OCI-LY1 (cell line): ENCODE measurements around the gene CAV3.

Experiments
- H2AFZ ChIP-seq: fragments of 200-600 bp; sonication (generic), shearing (Covaris generic); 2 replicates; pipeline ENCODE4 v1.6.0; 2014; ENCODE audit warnings: antibody characterized with exemption, mild to moderate bottlenecking, low read length
- H3F3A ChIP-seq: fragments of 200-600 bp; sonication (generic), shearing (Covaris generic); 2 replicates; pipeline ENCODE4 v1.6.0; 2014; ENCODE audit warnings: mild to moderate bottlenecking, antibody characterized with exemption, low read length, moderate library complexity; ENCODE audit not compliant: insufficient read depth
- H3K27ac ChIP-seq: fragments of 200-600 bp; sonication (generic); 2 replicates; pipeline ENCODE4 v1.5.1; 2014; ENCODE audit warnings: low read length, mixed run types, mild to moderate bottlenecking, low read depth; ENCODE audit not compliant: poor library complexity, severe bottlenecking
- H3K27me3 ChIP-seq: fragments of 200-600 bp; sonication (generic); 2 replicates; pipeline ENCODE4 v1.6.0; 2014; ENCODE audit warnings: antibody characterized with exemption, mild to moderate bottlenecking, low read length, moderate library complexity; ENCODE audit not compliant: insufficient read depth
- H3K36me3 ChIP-seq: fragments of 200-600 bp; sonication (generic); 2 replicates; pipeline ENCODE4 v1.6.1; 2014; ENCODE audit warnings: mild to moderate bottlenecking, antibody characterized with exemption, low read length, moderate library complexity, mixed read lengths; ENCODE audit not compliant: insufficient read depth
- H3K4me1 ChIP-seq: fragments of 200-600 bp; sonication (generic); 2 replicates; pipeline ENCODE4 v1.5.1; 2014; ENCODE audit warnings: mild to moderate bottlenecking, low read length, moderate library complexity; ENCODE audit not compliant: insufficient read depth, severe bottlenecking
- H3K4me2 ChIP-seq: fragments of 200-600 bp; sonication (generic), shearing (Covaris generic); 2 replicates; pipeline ENCODE4 v1.6.1; 2014; ENCODE audit warnings: low read length
- H3K4me3 ChIP-seq: fragments of 200-600 bp; sonication (generic); 2 replicates; pipeline ENCODE4 v1.5.1; 2014; ENCODE audit warnings: low read length, low read depth, mild to moderate bottlenecking, mixed read lengths; ENCODE audit not compliant: poor library complexity, severe bottlenecking
- H3K79me2 ChIP-seq: fragments of 200-600 bp; shearing (Covaris generic); 2 replicates; pipeline ENCODE4 v1.6.1; 2016; ENCODE audit warnings: mixed run types, low read length, mixed read lengths; ENCODE audit not compliant: insufficient read depth
- H3K9ac ChIP-seq: fragments of 200-600 bp; sonication (generic), shearing (Covaris generic); 2 replicates; pipeline ENCODE4 v1.6.1; 2014; ENCODE audit warnings: mild to moderate bottlenecking, low read length, mixed read lengths
- H3K9me2 ChIP-seq: fragments of 200-600 bp; sonication (generic), shearing (Covaris generic); 2 replicates; pipeline ENCODE4 v1.6.1; 2014; ENCODE audit warnings: low read depth, mild to moderate bottlenecking, low read length, mixed read lengths
- H3K9me3 ChIP-seq: fragments of 200-600 bp; shearing (Covaris generic); 2 replicates; pipeline ENCODE4 v1.6.1; 2014; ENCODE audit warnings: low read length, mixed read lengths
- H4K20me1 ChIP-seq: fragments of 200-600 bp; sonication (generic), shearing (Covaris generic); 2 replicates; pipeline ENCODE4 v1.6.0; 2016; ENCODE audit warnings: mild to moderate bottlenecking, low read length; ENCODE audit not compliant: insufficient read depth
- EZH2 ChIP-seq: fragments of 200-600 bp; sonication (generic), shearing (Covaris generic); IDR thresholded peaks from 2 replicates; pipeline ENCODE4 v1.8.0; 2017; ENCODE audit warnings: borderline replicate concordance, mixed run types, mild to moderate bottlenecking, antibody characterized with exemption, low read length, moderate library complexity, mixed read lengths
- TF ChIP-seq, protein P1 (sequence below): fragments of 200-600 bp; sonication (generic), shearing (Covaris generic); IDR thresholded peaks from 2 replicates; pipeline ENCODE4 v1.5.1; 2017; ENCODE audit warnings: mild to moderate bottlenecking, antibody characterized with exemption, low read length, moderate library complexity, mixed read lengths

The CAV3 gene

DNA sequence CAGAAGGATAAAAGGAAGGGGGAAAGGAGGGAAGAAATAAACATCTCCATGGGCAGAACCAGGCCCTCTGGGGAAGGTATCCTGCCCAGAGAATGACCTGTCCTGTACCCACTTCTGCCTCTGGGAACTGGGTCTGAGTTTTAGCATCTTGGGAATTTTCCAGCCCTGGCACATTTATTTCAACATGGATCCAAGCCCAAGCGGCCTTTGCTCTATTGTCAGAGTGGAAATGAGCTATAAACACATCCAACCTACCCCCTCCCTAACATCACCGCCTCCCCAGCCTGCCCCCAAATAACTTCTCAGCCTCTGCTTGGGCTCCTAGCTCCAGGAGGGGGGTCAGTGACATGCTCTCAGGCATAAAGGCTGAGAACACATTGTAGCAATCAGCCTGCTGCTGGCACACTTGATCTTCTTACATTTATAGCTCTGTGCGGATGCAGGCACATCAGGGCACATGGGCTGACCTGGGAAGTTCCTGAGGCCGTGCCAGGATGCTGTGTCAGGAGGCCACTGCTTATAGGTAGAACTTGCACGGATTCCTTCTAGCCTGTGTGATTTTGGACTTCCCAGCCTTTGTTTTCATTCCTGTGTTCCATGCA, 40.4 kb downstream of the CAV3 start:
- no peaks in the 10 kb centered on the region for H3K9me2 ChIP-seq
- TF ChIP-seq, protein P1, sequence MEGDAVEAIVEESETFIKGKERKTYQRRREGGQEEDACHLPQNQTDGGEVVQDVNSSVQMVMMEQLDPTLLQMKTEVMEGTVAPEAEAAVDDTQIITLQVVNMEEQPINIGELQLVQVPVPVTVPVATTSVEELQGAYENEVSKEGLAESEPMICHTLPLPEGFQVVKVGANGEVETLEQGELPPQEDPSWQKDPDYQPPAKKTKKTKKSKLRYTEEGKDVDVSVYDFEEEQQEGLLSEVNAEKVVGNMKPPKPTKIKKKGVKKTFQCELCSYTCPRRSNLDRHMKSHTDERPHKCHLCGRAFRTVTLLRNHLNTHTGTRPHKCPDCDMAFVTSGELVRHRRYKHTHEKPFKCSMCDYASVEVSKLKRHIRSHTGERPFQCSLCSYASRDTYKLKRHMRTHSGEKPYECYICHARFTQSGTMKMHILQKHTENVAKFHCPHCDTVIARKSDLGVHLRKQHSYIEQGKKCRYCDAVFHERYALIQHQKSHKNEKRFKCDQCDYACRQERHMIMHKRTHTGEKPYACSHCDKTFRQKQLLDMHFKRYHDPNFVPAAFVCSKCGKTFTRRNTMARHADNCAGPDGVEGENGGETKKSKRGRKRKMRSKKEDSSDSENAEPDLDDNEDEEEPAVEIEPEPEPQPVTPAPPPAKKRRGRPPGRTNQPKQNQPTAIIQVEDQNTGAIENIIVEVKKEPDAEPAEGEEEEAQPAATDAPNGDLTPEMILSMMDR, result no peak
- no peak for TF ChIP-seq EZH2
- H3K27me3 ChIP-seq, result no peaks in the 10 kb centered on the region
- no peaks in the 10 kb centered on the region for H3K4me1 ChIP-seq
- H3F3A ChIP-seq, result no peaks in the 10 kb centered on the region
- no peak overlapping the region for H3K27ac ChIP-seq
- H3K36me3 ChIP-seq, result no peaks in the 10 kb centered on the region
- H3K4me3 ChIP-seq, result no peak overlapping the region
- H3K9ac ChIP-seq, result no peak overlapping the region
- no peaks in the 10 kb centered on the region for H3K79me2 ChIP-seq
- no peak overlapping the region for H2AFZ ChIP-seq
- no peaks in the 10 kb centered on the region for H3K9me3 ChIP-seq
- no peaks in the 10 kb centered on the region for H4K20me1 ChIP-seq
- no peak overlapping the region for H3K4me2 ChIP-seq

DNA sequence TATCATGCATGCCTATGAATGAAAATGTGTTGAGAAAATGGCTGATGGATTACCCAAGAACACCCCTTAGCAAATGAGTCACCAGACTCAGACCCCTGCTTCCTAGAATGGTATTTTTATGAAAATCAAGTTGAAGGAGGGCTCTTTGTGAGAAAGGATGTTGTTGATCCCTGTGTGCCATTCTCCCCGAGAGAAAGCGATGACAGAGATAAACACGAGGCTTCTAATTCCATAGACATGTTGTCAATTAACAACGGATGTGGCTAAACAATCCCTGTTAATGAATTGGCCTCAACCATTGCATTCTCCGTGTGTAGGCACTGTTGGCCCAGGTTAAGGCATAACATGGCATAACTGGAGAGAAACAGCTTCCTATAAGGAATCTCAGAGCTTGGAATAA, 41.6 kb downstream of the CAV3 start:
- Histone ChIP-seq H3K27ac (no peak overlapping the region), H3K9ac (no peak overlapping the region), H2AFZ (no peak overlapping the region), H3K4me1 (no peaks in the 10 kb centered on the region), H3K9me2 (no peaks in the 10 kb centered on the region), H3K79me2 (no peaks in the 10 kb centered on the region), H3K4me3 (no peak overlapping the region), H4K20me1 (no peaks in the 10 kb centered on the region), H3K36me3 (no peaks in the 10 kb centered on the region), H3K9me3 (no peaks in the 10 kb centered on the region), H3K4me2 (no peak overlapping the region), H3K27me3 (no peaks in the 10 kb centered on the region), H3F3A (no peaks in the 10 kb centered on the region)
- no peak for TF ChIP-seq EZH2
- TF ChIP-seq, protein P1, result no peak

DNA sequence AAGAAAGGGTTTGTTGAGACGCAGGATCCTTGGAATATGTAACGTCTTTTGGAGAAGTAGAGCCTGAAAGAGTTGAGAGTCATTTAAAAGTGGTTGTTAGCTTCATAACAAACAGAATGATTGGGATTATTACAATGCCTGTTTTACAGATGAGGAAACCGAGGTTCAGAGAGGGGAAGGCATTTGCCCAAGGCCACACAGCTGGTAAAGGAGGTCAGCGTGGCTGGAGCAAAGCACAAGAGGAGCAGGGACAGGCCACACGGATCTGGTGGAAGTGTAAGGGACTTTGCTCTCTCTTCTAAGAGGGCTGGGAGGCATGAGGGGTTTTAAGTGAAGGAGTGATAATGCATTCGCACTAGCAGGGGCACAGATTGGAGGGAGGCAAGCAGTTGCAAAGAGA, 42.0 kb downstream of the CAV3 start:
- Histone ChIP-seq H3K36me3 (no peaks in the 10 kb centered on the region), H3F3A (no peaks in the 10 kb centered on the region), H3K9me3 (no peaks in the 10 kb centered on the region), H3K4me1 (no peaks in the 10 kb centered on the region), H3K4me2 (no peak overlapping the region), H3K27me3 (no peaks in the 10 kb centered on the region), H4K20me1 (no peaks in the 10 kb centered on the region), H2AFZ (no peak overlapping the region), H3K4me3 (no peak overlapping the region), H3K9ac (no peak overlapping the region), H3K27ac (no peak overlapping the region), H3K79me2 (no peaks in the 10 kb centered on the region), H3K9me2 (no peaks in the 10 kb centered on the region)
- no peak for TF ChIP-seq EZH2
- TF ChIP-seq, protein P1, result no peak
